SH-SY5Y (cell line): ENCODE measurements around the gene DRC3.

ENCODE experiments used
- GATA2 ChIP-seq: IDR thresholded peaks from 2 replicates; pipeline ENCODE4 v1.6.1; 2011; ENCODE audit warnings: mild to moderate bottlenecking, low read depth, low read length
- GATA3 ChIP-seq: IDR thresholded peaks from 2 replicates; pipeline ENCODE4 v1.6.1; 2011; ENCODE audit warnings: low read depth, mild to moderate bottlenecking, low read length, moderate library complexity

DNA sequence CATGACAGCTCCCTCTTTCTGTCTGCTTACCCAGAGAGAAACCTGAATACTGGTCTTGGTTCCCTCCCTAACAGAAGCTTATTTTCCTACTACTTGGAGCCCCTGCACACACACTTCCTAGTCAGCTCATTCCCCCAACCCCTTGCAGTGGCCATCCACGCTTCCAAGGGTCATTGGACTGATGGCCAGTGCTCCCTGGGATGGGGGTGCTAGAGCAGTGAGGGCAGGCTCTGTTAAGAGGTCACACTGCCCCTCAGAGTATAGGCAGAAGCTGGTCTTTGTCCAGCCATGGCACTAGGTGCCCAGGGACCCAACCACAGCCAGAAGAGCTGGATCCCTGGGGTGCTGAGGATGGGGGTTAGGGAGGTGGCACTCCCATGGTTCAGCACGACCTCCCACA, 12.5 kb downstream of the DRC3 start:
- no peak for TF ChIP-seq GATA2
- no peak for TF ChIP-seq GATA3
